ENCODE results near the gene FBL.

DNA sequence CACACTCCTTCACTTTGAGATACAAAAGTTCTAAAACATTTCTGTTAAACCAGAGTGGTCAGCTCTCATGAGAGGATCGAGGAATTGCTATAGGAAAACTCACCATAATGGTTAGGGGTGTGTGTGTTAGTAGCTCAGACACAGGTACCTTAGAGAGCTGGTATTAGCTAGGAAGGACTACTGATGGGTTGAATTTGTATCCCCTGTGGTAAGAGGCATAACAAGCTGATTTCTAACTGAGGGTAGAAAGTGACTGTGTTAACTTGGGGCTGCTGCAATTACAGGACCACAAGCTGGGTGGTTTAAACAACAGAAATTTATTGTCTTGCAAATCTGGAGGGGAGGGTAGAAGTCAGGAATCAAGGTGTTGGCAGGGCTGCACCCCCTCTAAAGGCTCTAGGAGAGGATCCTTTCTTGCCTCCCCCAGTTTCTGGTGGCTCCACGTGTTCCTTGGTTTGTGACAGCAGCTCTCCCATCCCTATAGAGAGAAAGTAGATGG is 50.1 kb downstream of the FBL start:
- TF ChIP-seq POLR2AphosphoS5 (IDR thresholded peaks at IDR 0.05; ENCODE audit: borderline replicate concordance, low read depth, low read length) (no peak), EZH2 (IDR thresholded peaks at IDR 0.05) (no peak)
